ENCODE measurements around the gene CLDN3. TPM values are rescaled to one million over a fixed set of nuclear protein-coding genes. Genes with fewer than 3 reads are reported as not detected.

Gene CLDN3
- total and polyA plus RNA-seq, 9 donors: 0.30 to 253 (median 7.8) TPM; not detected in 3

GRCh38 chr7:73741600-73741999 lies 28.5 kb downstream of the CLDN3 start:
- 81 to 88% (median 83%) methylated on average over 5 of the region's 5 CpGs for WGBS, 3 donors
- Histone ChIP-seq H3K27me3 (no peaks in the 10 kb centered on the region), H3K4me1 (ENCODE audit: insufficient read depth) (peaks cover 6% of the 10 kb centered on the region), H3K27ac (no peak overlapping the region), H3K4me3 (no peak overlapping the region), H3K36me3 (no peaks in the 10 kb centered on the region), H3K9me3 (no peaks in the 10 kb centered on the region)
- no peak for DNase-seq
- TF ChIP-seq EP300 (IDR thresholded peaks at IDR 0.05) (no peak), POLR2A (IDR thresholded peaks at IDR 0.05) (no peak)
- intact Hi-C loops (cut with DNase I): loop anchor here in 1 of 4 donors (10.0 kb wide), 1 partner anchor 113 kb away; no protein-coding TSS in a partner anchor

GRCh38 chr7:73740771-73741170 lies 29.3 kb downstream of the CLDN3 start:
- 63 to 72% (median 69%) methylated on average over 5 of the region's 5 CpGs for WGBS, 3 donors
- H3K9me3 ChIP-seq: no peaks in the 10 kb centered on the region
- H3K4me1 ChIP-seq (ENCODE audit: insufficient read depth): peaks cover 6% of the 10 kb centered on the region
- no peak overlapping the region for H3K4me3 ChIP-seq
- H3K36me3 ChIP-seq: no peaks in the 10 kb centered on the region
- intact Hi-C loops (cut with DNase I): loop anchor here in 1 of 4 donors (10.0 kb wide), 1 partner anchor 114 kb away; no protein-coding TSS in a partner anchor
- peak in 1 of 5 donors; percentile 27 for DNase-seq
- H3K27ac ChIP-seq: no peak overlapping the region
- TF ChIP-seq CTCF (IDR thresholded peaks at IDR 0.05) (no peak), POLR2A (IDR thresholded peaks at IDR 0.05) (no peak), EP300 (IDR thresholded peaks at IDR 0.05) (no peak)
- H3K27me3 ChIP-seq: no peaks in the 10 kb centered on the region

DNA sequence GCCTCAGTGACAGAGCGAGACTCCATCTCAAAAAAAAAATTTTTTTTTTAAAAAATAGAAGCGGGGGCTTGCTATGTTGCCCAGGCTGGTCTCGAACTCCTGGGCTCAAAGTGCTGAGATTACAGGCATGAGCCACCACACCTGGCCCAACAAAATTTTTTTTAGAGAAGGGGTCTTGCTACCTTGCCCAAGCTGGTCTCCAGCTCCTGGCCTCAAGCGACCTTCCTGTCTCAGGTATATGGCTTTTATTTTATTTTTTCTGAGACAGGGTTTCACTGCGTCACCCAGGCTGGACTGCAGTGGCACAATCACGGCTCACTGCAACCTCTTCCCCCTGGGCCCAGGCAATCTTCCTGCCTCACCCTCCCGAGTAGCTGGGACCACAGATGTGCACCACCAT lies 29.9 kb downstream of the CLDN3 start:
- Histone ChIP-seq H3K4me3 (no peak overlapping the region), H3K27me3 (no peaks in the 10 kb centered on the region), H3K9me3 (no peaks in the 10 kb centered on the region), H3K4me1 (ENCODE audit: insufficient read depth) (peaks cover 6% of the 10 kb centered on the region), H3K27ac (no peak overlapping the region), H3K36me3 (no peaks in the 10 kb centered on the region)
- DNase-seq: no peak
- WGBS, 3 donors: 88 to 89% (median 89%) methylated on average over 7 of the region's 7 CpGs
- TF ChIP-seq CTCF (IDR thresholded peaks at IDR 0.05) (no peak), EP300 (IDR thresholded peaks at IDR 0.05) (no peak), POLR2A (IDR thresholded peaks at IDR 0.05) (no peak)
- intact Hi-C loops (cut with DNase I): loop anchor here in 1 of 4 donors (10.0 kb wide), 1 partner anchor 115 kb away; no protein-coding TSS in a partner anchor

- H3K4me1 ChIP-seq (ENCODE audit: insufficient read depth): peaks cover 6% of the 10 kb centered on the region
- TF ChIP-seq CTCF (IDR thresholded peaks at IDR 0.05): no peak
- no peak for TF ChIP-seq EP300 (IDR thresholded peaks at IDR 0.05)
- TF ChIP-seq POLR2A (IDR thresholded peaks at IDR 0.05): no peak
- peak overlapping the region; percentile 76 to 93 for H3K27ac ChIP-seq
- no peaks in the 10 kb centered on the region for H3K36me3 ChIP-seq
- intact Hi-C loops (cut with DNase I): loop anchor here in 2 of 4 donors (10.0 kb wide), 2 partner anchors 105 to 115 kb away; partner anchors contain the start of gene METTL27 (in 1 of the 2)
- peak overlapping the region; percentile 56 for H3K4me3 ChIP-seq
- 31 to 47% (median 42%) methylated on average over 13 of the region's 13 CpGs for WGBS, 3 donors
- no peaks in the 10 kb centered on the region for H3K9me3 ChIP-seq
- no peaks in the 10 kb centered on the region for H3K27me3 ChIP-seq
- peak in 4 of 5 donors; percentile 43 to 55 (median 48) for DNase-seq
Observed at GRCh38 chr7:73739387-73739767, 30.7 kb downstream of the CLDN3 start.

All from ovary (tissue), 9 donors.